MM.1S (cell line): ENCODE measurements around the gene EIPR1.

Source experiments
- EZH2 ChIP-seq: fragments of 300-600 bp; sonication (generic); optimal IDR thresholded peaks from 2 replicates; pipeline ENCODE3; 2017; ENCODE audit warnings: low read depth, mild to moderate bottlenecking, antibody characterized with exemption, low read length, mixed read lengths
- TF ChIP-seq, protein P1 (sequence below): fragments of 300-600 bp; sonication (generic); IDR thresholded peaks from 2 replicates; pipeline ENCODE4 v1.5.1; 2016; ENCODE audit warnings: antibody characterized with exemption, low read length, mixed read lengths

- no peak for TF ChIP-seq EZH2
- TF ChIP-seq, protein P1, sequence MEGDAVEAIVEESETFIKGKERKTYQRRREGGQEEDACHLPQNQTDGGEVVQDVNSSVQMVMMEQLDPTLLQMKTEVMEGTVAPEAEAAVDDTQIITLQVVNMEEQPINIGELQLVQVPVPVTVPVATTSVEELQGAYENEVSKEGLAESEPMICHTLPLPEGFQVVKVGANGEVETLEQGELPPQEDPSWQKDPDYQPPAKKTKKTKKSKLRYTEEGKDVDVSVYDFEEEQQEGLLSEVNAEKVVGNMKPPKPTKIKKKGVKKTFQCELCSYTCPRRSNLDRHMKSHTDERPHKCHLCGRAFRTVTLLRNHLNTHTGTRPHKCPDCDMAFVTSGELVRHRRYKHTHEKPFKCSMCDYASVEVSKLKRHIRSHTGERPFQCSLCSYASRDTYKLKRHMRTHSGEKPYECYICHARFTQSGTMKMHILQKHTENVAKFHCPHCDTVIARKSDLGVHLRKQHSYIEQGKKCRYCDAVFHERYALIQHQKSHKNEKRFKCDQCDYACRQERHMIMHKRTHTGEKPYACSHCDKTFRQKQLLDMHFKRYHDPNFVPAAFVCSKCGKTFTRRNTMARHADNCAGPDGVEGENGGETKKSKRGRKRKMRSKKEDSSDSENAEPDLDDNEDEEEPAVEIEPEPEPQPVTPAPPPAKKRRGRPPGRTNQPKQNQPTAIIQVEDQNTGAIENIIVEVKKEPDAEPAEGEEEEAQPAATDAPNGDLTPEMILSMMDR, result no peak
These were observed 112.1 kb downstream of the EIPR1 start for GRCh38 chr2:3265471-3265870.
